MM.1S (cell line): ENCODE results near the gene PLEKHA7.

Experiments
- DNase-seq: peaks from one replicate; pipeline ENCODE4 v3.0.0-alpha.2; 2015
- H2AFZ ChIP-seq: fragments of 300-600 bp; sonication (generic); 2 replicates; pipeline ENCODE4 v1.6.0; 2016; ENCODE audit warnings: antibody characterized with exemption, low read length
- H3F3A ChIP-seq: fragments of 300-600 bp; sonication (generic); 2 replicates; pipeline ENCODE4 v1.6.1; 2016; ENCODE audit warnings: mild to moderate bottlenecking, antibody characterized with exemption, low read length, moderate library complexity, mixed read lengths; ENCODE audit not compliant: insufficient read depth
- H3K27ac ChIP-seq: fragments of 300-600 bp; sonication (generic); 2 replicates; pipeline ENCODE4 v1.5.1; 2016; ENCODE audit warnings: mild to moderate bottlenecking, low read length
- H3K27me3 ChIP-seq: fragments of 300-600 bp; sonication (generic); replicated peaks from 2 replicates; pipeline ENCODE4 v1.6.0; 2016; ENCODE audit warnings: low read length; ENCODE audit not compliant: insufficient read depth
- H3K36me3 ChIP-seq: fragments of 300-600 bp; sonication (generic); replicated peaks from 2 replicates; pipeline ENCODE4 v1.6.1; 2016; ENCODE audit warnings: mild to moderate bottlenecking, low read length, mixed read lengths; ENCODE audit not compliant: insufficient read depth
- H3K4me1 ChIP-seq: fragments of 300-600 bp; sonication (generic); 2 replicates; pipeline ENCODE4 v1.6.1; 2016; ENCODE audit warnings: low read length, mixed read lengths
- H3K4me2 ChIP-seq: fragments of 300-600 bp; sonication (generic); 2 replicates; pipeline ENCODE4 v1.6.0; 2016; ENCODE audit warnings: low read depth, low read length
- H3K4me3 ChIP-seq: fragments of 300-600 bp; sonication (generic); 2 replicates; pipeline ENCODE4 v1.5.1; 2016; ENCODE audit warnings: low read length, mixed read lengths
- H3K79me2 ChIP-seq: fragments of 300-600 bp; sonication (generic); 2 replicates; pipeline ENCODE4 v1.6.1; 2016; ENCODE audit warnings: mixed run types, low read length, mixed read lengths
- H3K9ac ChIP-seq: fragments of 300-600 bp; sonication (generic); 2 replicates; pipeline ENCODE4 v1.6.1; 2016; ENCODE audit warnings: low read length, mixed read lengths
- H3K9me2 ChIP-seq: fragments of 300-600 bp; sonication (generic); replicated peaks from 2 replicates; pipeline ENCODE4 v1.6.1; 2016; ENCODE audit warnings: mild to moderate bottlenecking, low read length, mixed read lengths; ENCODE audit not compliant: insufficient read depth
- H3K9me3 ChIP-seq: fragments of 300-600 bp; sonication (generic); replicated peaks from 2 replicates; pipeline ENCODE4 v1.6.1; 2016; ENCODE audit warnings: mild to moderate bottlenecking, low read length, mixed read lengths; ENCODE audit not compliant: insufficient read depth
- H4K20me1 ChIP-seq: fragments of 300-600 bp; sonication (generic); 2 replicates; pipeline ENCODE4 v1.6.1; 2016; ENCODE audit warnings: mild to moderate bottlenecking, low read length, moderate library complexity, mixed read lengths; ENCODE audit not compliant: insufficient read depth
- CTCF ChIP-seq: fragments of 300-600 bp; sonication (generic); IDR thresholded peaks from 2 replicates; pipeline ENCODE4 v1.5.1; 2016; ENCODE audit warnings: antibody characterized with exemption, low read length, mixed read lengths
- EZH2 ChIP-seq: fragments of 300-600 bp; sonication (generic); optimal IDR thresholded peaks from 2 replicates; pipeline ENCODE3; 2017; ENCODE audit warnings: low read depth, mild to moderate bottlenecking, antibody characterized with exemption, low read length, mixed read lengths
- EZH2phosphoT487 ChIP-seq: fragments of 300-600 bp; sonication (generic); IDR thresholded peaks from 2 replicates; pipeline ENCODE4 v1.6.1; 2018; ENCODE audit warnings: antibody characterized with exemption, low read length

PLEKHA7 gene

GRCh38 chr11:16791191-16791961 lies 222.8 kb downstream of the PLEKHA7 start:
- H3K27me3 ChIP-seq, result no peaks in the 10 kb centered on the region
- H3K79me2 ChIP-seq, result no peaks in the 10 kb centered on the region
- TF ChIP-seq CTCF, result no peak
- TF ChIP-seq EZH2, result no peak
- TF ChIP-seq EZH2phosphoT487, result no peak
- peaks cover 4% of the 10 kb centered on the region; the same call in 1 of the 2 replicates for H4K20me1 ChIP-seq
- no peaks in the 10 kb centered on the region for H3F3A ChIP-seq
- H3K9me3 ChIP-seq, result no peaks in the 10 kb centered on the region
- no peak for DNase-seq
- no peaks in the 10 kb centered on the region for H3K9me2 ChIP-seq
- H2AFZ ChIP-seq, result no peak overlapping the region
- H3K4me1 ChIP-seq, result no peaks in the 10 kb centered on the region
- no peak overlapping the region for H3K27ac ChIP-seq
- H3K36me3 ChIP-seq, result no peaks in the 10 kb centered on the region
- H3K4me3 ChIP-seq, result no peak overlapping the region
- H3K4me2 ChIP-seq, result no peak overlapping the region
- H3K9ac ChIP-seq, result no peak overlapping the region

GRCh38 chr11:16790486-16791190 lies 223.6 kb downstream of the PLEKHA7 start:
- H3K4me1 ChIP-seq, result no peaks in the 10 kb centered on the region
- no peak overlapping the region for H3K27ac ChIP-seq
- H4K20me1 ChIP-seq, result peaks cover 4% of the 10 kb centered on the region; the same call in 1 of the 2 replicates
- DNase-seq, result no peak
- H3K4me2 ChIP-seq, result no peak overlapping the region
- no peak overlapping the region for H2AFZ ChIP-seq
- H3K9me3 ChIP-seq, result no peaks in the 10 kb centered on the region
- no peaks in the 10 kb centered on the region for H3K36me3 ChIP-seq
- no peak overlapping the region for H3K9ac ChIP-seq
- TF ChIP-seq CTCF (no peak), EZH2phosphoT487 (no peak), EZH2 (no peak)
- no peaks in the 10 kb centered on the region for H3F3A ChIP-seq
- H3K9me2 ChIP-seq, result no peaks in the 10 kb centered on the region
- no peaks in the 10 kb centered on the region for H3K27me3 ChIP-seq
- H3K79me2 ChIP-seq, result no peaks in the 10 kb centered on the region
- no peak overlapping the region for H3K4me3 ChIP-seq

GRCh38 chr11:16789560-16790485 lies 224.4 kb downstream of the PLEKHA7 start:
- H3K9me2 ChIP-seq, result no peaks in the 10 kb centered on the region
- no peaks in the 10 kb centered on the region for H3K4me1 ChIP-seq
- H4K20me1 ChIP-seq, result peaks cover 4% of the 10 kb centered on the region; the same call in 1 of the 2 replicates
- H3K36me3 ChIP-seq, result no peaks in the 10 kb centered on the region
- no peaks in the 10 kb centered on the region for H3K9me3 ChIP-seq
- no peak overlapping the region for H2AFZ ChIP-seq
- H3K9ac ChIP-seq, result no peak overlapping the region
- no peak overlapping the region for H3K4me2 ChIP-seq
- no peaks in the 10 kb centered on the region for H3F3A ChIP-seq
- no peaks in the 10 kb centered on the region for H3K27me3 ChIP-seq
- TF ChIP-seq CTCF, result no peak
- TF ChIP-seq EZH2, result no peak
- TF ChIP-seq EZH2phosphoT487, result no peak
- H3K4me3 ChIP-seq, result no peak overlapping the region
- H3K79me2 ChIP-seq, result no peaks in the 10 kb centered on the region
- no peak overlapping the region for H3K27ac ChIP-seq
- no peak for DNase-seq
